Islet of Langerhans (tissue), 1 donor: ENCODE measurements around the gene TTC16.

ENCODE experiments used
- FAIRE-seq: peaks from one replicate; lab custom pipeline; 2011; peaks lifted over from hg19 to GRCh38; lab: Jason Lieb, UNC

The TTC16 gene

DNA sequence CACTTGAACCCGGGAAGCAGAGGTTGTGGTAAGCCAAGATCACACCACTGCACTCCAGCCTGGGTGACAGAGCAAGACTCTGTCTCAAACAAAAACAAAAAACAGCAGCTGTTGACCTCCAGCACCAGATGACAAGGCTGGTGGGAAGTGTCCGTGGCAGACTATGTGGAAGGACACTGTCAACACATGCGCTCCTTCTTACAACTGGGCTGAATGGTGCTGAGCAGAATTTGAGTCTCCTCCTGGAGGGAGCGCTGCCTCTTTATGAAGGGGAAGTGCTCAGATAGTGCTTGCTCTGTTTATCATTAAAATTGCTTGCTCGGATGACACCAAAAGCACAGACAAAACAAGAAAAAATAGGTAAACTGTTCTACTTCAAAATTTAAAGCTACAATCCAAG, 18.3 kb upstream of the TTC16 start:
- FAIRE-seq, result no peak

DNA sequence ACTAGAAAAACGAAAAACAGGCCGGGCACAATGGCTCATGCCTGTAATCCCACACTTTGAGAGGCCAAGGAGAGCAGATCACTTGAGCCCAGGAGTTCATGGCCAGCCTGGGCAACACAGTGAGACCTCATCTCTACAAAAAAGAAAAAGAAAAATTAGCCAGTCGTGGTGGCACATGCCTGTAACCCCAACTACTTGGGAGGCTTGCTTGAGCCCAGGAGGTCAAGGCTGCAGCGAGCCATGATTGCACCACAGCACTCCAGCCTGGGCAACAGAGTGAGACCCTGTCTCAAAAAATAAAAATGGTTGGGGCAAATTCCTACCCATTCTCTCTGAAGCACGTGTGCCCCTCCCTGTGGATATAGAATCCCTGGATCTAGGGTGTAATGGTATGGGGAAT, 17.5 kb upstream of the TTC16 start:
- no peak for FAIRE-seq

DNA sequence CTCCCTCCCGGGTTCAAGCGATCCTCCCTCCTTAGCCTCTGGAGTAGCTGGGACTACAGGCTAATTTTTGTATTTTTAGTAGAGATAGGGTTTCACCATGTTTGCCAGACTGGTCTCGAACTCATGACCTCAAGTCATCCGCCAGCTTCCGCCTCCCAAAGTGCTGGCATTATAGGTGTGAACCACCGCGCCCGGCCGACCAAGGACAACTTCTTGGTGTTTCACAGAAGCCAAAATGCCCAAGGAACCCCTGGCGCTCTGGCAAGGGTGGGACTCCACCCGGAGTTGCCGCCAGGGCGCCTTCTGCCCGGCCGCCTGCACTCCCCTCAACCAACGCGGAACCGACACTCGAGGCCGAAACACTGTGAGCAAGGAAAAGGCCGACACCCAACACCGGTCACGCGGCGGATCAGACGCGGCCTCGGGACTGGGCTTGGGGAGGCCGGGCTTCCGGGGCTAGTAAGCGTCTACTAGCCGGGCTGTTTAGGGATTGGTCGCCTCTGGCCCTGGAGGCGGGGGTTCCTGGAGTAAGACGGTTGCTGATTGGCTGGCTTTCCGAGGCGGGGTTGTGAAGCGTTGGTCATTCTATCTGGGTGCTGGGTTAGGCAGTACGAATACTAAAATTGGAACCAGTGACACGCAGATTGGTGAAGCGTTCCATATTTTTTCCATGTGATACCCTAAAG, 16.8 kb upstream of the TTC16 start:
- FAIRE-seq, result peak; percentile 81

DNA sequence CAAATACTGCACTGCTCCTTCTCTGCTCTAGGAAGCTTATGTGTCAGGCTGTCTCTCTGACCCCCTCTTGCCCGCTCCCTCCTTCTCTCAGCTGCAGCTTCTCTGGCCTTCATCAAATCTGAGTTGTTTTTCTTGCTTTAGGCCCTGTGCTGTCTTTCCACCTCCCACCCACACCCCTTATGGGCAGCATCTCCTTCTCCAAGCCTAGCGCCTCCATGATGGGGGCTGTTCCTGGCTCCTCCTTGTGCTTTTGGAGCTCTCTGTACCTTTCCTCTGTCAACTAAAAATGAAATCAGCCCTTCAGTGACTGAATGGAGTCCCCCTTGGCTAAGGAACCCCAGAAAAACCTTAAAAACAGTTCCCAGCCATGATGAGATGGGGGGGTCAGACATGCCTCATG, 15.7 kb upstream of the TTC16 start:
- no peak for FAIRE-seq

DNA sequence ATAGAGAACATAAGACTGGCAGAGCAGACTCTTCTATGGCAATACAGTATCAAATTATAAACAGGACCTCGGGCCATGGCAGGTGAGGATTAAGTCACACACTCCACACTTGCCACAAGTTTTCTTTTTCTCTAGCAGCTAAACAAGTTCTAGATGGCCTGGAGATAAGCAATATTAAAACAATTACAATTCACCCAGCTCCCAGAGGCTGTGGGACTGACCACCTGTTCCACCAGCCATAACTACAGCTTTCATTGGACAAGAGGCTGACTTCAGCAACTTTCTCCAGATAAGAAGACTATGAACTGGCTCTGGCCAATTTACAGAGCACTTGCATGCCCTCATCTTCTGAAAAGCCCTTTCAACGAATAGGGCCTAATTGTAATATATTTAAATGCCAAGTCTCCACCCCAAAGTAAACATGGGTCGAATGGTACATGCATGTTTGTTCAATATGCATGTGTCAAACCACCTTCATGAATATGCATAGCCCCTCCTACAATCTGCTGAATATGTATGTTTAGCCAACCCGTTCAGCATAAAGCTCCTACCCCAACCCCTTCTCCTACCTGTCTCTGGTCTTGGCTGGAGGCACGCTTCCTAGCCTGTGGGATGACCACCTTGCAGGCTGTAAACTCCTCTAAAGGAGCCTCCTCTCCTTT, 15.2 kb upstream of the TTC16 start:
- FAIRE-seq, result no peak

DNA sequence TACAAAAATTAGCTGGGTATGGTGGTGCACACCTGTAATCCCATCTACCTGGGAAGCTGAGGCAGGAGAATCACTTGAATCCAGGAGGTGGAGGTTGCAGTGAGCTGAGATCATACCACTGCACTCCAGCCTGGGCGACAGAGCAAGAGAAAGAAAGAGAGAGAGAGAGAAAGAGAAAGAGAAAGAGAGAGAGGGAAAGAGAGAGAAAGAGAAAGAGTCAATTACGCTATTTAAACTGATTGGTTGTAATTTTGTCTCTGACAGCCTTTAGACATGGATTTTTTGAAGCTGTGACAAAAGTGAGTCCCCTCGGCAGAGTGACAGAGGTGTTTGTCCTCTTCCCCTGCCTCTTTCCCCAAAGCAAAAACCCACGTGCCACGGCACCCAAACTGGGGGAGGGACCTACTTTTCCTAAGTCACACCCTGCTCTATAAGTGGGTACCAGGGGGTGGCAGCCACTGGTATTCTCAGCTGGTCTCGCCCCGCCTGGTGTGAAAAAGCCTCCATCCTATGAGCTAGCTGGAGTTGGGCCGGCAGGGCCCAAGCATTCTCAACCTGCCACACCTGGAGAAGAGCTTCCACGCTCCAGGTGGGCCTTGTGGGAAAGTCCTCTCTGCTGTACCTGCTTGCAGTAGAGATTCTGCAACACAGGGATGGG, 12.5 kb upstream of the TTC16 start:
- FAIRE-seq, result no peak

DNA sequence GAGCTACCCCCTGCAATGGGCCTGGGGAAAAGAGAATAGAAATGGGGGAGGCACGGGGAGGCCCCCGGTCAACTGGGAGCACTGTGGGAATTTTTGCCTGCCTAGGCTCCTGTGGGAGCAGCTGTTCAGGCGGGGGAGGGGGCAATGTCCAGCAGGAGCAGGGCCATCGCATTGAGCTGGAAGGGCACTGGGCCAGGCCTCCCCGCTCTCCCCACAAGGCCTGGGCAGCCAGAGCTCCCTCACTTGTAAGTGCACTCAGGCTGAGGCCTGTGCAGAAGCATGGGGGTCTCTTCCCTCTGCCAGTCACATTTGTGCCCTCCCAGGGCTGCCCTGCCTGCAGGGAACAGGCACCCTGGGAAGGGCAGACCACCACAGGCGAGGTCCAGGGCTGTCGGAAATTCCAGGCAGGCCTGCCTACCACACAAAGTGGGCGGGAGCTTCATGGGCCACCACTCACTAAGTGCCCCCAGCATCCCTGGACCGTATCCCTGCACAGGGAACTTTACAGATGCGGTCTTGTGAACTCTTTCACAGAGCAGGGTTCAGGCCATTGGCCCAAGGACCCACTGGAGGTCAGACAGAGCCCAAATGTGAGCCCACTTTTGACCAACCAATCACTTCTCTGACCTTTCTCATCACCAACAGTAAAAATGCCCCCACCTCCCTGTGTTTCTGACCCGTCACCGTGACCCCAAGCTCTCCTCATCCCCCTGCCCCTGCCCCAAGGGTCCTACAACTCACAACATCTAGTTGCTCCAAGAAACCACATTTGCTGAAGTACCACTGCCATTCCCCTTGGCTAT, 10.1 kb upstream of the TTC16 start:
- no peak for FAIRE-seq

DNA sequence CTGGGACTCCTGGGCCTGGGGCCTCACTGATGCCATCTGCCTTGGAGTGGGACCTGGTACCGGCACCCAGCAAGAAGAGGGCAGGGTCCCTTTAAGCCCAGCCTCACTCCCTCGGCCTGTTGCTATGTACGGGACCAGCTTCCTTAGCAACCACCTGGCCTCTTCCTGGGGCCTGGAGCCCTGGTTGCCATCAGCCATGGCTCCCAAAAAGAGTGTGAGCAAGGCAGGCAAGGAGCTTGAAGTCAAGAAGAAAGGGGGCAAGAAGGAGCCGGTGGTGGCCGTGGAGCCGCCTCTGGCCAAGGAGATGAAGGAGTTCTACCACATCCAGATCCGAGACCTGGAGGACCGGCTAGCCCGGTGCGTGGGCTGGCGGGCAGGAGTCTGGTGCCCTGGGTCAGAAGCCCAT, 9.0 kb upstream of the TTC16 start, which contains the start of gene CFAP157:
Gene CFAP157, plus strand, starts transcription at position 153 of the 406 bp plus-strand sequence. Its CDS starts 44 bp downstream, at position 197.
- FAIRE-seq, result no peak

DNA sequence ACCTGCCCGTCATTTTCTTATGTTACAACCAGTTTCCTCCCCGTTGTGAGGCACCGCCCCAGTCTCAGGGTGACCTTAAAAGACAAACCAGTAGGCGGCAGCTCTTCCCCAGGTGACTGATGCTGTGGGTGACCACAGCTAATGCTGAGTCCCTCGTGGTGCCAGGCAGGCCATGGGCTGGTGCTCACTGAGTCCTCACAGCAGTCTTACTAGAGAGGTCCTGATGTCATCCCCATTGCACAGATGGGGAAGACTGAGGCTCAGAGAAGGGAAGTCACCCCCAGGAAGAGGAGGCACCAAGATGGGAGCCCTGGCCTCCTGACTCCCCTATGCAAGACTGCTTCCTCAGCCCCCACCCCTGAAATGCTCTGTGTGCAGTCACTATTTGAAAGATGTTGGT, 8.1 kb upstream of the TTC16 start:
- FAIRE-seq, result no peak

DNA sequence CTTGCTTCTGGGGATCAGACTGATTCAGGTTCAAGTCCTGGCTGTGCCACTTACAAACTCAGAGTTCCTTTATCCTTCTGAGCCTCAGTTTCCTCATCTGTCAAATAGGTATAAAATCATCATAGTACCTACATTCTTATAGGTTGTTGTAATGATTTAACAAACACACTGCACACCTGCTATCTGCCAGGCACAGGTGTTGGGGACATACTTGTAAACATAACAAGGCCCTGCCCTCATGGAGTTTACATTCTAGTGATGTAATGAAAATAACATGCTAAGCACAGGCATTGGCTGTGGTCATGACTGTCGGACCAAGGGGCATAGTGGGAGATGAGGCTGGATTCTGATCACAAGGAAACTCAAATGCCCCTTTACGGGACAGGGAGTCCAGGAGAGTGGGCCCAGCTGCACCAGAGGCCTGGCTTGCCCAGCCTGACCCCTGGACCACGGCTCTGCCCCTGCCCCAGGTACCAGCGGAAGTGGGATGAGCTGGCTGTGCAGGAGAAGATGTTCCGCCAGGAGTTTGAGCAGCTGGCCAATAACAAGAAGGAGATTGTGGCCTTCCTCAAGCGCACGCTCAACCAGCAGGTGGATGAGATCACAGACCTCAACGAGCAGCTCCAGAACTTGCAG, 6.8 kb upstream of the TTC16 start:
- no peak for FAIRE-seq

DNA sequence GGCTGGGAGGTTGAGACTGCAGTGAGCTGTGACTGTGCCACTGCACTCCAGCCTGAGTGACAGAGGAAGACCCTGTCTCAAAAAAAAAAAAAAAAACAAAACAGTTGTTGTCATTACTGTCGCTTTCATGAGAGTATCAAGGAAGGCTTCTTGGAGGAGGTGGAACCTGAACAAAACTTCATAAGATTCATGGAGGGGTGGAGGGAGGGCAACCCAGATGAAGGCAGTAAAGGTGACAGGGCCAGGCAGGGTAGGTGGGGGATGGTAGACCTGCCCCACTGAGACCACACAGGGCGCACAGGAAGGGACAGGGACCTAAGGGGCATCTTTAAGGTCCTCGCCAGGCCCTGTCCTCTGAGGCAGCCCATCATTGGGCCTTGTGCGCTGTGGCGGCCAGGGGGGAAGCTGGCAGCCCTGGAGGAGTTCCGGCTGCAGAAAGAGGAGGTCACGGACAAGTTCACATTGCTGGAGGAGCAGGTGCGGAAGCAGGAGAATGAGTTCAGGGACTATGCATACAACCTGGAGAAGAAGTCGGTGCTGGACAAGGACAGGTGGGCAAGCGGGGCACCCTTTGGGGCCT, 5.6 kb upstream of the TTC16 start:
- FAIRE-seq, result no peak

DNA sequence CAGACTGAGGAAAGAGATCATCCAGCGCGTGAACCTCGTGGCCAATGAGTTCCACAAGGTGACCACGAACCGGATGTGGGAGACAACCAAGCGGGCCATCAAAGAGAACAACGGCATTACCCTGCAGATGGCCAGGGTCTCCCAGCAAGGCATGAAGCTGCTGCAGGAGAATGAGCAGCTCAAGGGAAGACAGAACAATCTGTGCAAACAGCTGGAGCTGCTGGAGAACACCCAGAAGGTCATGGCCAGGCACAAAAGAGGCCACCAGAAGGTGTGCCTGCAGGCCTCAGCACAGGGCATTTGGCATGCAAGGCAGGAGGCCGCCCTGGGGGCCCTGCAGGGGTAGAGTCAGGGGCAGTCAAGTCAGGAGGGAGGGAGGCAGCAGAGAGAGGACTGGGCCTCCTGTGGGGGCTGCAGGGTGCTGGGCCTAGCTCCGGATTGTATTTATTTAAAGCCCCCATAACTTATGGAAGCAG, 4.6 kb upstream of the TTC16 start:
- FAIRE-seq, result no peak

DNA sequence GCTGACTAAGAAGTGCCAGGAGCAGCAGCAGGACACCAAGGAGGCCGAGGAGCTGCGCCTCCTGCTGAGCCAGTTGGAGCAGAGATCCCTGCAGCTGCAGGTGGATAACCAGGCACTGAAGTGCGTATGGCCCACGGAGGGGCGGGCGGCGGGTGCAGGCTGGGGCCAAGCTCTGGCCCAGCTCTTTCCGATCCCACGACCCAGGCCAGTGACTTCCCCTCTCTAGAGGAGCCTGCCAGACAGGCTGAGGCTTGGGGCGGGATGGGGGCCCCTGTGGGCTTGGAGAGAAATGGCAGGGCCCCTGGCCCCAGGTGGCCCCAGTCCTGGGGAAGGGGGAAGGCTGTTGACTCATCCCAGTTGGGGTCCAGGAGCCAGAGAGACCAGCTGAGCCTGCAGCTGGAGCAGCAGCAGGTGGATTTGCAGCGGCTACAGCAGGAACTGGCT, 4.0 kb upstream of the TTC16 start:
- FAIRE-seq, result no peak

DNA sequence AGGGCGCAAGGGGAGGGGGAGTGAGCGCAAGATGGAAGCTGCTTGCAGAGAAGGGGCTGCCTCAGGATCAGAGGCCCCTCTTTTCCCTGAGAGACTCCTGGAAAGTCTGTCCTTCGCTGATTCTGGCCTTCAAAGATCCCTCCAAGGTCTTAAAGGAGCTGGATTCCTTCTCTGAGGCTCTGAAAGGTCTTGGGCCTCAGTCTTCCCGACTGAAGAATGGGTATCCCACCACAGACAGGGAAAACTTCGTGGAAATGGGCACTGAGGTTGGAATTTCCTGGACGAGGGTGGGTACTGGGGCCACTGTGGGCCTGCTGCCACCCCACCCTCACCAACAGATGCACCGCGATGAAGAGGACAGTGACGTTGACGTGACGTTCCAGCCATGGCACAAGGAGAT, 3.5 kb upstream of the TTC16 start:
- no peak for FAIRE-seq

DNA sequence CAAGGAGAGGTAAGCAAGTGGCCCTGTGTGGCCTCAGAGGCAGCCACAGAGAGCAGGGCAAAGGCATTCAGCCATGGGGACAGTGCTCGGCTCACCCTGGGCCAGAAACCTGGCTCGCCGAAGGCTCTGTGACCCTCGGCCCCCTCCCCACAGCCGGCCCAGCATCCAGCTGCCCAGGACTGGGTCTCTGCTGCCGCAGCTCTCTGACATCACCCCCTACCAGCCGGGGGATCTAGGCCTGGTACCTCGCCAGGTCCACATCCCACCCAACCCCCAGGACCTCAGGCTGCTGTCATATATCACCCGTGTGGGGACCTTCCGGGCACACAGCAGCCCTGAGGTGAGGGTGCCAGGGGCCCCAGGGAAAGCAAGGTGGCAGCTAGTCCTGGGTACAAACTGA, 3.0 kb upstream of the TTC16 start:
- FAIRE-seq, result no peak

DNA sequence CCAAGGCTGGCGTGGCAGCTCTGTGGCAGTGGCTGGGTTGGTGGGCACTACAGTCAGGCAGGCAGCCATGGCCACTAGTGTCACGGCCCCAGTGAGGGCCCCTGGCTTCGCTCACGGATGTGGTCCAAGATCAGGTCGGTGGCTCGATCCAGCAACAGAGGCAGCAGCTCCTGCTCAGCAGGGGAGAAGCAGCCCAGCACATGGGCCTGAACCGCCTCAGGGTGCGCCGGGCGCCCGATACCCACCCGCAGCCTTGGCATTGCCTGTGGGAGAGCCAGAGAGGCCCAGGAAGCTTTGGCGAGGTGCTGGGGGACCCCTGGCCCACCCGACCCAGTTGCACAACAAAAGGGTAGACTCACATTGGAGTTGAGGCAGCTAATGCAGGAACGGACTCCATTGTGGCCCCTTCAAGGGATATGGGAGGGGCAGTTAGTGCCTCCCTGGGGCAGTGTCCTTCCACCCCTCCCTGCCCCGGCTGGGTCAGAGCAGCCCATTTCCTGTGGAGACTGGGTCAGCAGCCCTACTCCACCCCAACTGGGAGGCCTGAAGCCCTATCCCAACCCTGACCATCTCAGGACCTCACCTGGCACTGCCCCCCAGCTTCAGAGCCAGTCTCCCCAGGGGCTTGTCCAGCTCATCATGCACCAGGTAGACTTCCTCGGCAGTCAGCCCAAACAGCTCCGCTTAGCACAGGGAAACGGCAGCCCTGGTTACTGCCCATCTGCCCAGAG, 1.7 kb upstream of the TTC16 start:
- FAIRE-seq, result no peak

DNA sequence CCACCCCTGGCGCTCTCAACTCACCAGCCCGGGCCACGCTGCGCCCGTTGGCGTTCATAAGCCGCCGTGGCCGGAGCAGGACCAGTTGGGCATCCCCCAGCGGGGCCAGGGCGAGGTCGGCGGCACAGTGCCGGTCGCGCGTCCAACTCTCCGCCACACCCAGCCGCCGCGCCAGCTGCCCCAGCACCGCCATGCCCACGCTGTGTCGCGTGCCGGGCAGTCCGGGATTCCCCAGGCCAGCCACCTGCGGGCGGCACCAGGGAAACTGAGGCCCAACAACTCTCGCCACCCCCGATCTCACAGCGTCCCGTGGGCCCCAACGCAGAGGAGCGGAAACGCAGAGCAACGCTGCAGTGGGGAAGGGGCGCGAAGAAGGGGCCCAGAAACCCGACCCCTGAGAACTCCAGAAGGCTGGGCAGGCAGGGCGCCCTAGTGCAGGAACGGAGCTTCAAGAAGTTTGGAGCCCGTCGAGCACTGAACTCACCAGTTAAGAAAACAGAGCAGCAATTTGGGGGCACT, 869 bp upstream of the TTC16 start:
- no peak for FAIRE-seq

DNA sequence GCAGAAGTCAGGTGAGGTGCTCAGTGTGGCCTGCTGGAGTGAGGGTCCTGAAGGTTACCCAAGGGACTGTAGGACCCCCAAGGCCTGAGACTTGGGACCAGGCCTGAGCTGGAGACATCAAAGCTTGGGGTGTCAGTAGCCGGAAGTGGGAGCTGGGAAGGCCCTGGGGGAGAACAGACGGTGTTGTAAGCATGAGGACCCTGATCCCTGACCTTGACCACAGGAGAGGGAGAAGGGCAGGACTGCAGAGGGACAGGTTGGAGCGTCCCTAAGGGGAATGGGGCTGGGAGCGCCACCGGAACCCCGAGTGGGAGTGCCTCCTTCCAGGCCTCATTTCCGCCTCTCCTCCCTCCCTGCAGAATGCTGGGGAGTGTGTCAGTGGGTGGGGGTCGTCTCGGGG, 533 bp downstream of the TTC16 start:
- FAIRE-seq, result no peak

DNA sequence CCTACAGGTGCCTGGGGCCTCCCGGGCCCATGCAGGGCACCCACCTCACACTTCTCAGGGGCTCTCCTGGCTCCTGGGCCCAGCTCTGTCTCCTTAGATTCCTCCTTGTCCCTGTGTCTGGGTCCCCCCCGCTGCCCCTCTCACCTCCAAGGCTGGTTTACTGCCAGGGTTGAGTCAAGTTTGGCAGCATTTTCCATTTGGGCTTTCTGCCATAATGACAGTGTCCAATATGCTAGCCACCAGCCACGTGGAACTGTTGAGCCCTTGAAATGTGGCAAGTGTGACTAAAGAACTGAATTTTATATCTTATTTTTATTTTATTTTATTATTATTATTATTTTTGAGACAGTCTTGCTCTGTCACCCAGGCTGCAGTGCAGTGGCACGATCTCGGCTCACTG, 1.9 kb downstream of the TTC16 start:
- FAIRE-seq, result no peak

DNA sequence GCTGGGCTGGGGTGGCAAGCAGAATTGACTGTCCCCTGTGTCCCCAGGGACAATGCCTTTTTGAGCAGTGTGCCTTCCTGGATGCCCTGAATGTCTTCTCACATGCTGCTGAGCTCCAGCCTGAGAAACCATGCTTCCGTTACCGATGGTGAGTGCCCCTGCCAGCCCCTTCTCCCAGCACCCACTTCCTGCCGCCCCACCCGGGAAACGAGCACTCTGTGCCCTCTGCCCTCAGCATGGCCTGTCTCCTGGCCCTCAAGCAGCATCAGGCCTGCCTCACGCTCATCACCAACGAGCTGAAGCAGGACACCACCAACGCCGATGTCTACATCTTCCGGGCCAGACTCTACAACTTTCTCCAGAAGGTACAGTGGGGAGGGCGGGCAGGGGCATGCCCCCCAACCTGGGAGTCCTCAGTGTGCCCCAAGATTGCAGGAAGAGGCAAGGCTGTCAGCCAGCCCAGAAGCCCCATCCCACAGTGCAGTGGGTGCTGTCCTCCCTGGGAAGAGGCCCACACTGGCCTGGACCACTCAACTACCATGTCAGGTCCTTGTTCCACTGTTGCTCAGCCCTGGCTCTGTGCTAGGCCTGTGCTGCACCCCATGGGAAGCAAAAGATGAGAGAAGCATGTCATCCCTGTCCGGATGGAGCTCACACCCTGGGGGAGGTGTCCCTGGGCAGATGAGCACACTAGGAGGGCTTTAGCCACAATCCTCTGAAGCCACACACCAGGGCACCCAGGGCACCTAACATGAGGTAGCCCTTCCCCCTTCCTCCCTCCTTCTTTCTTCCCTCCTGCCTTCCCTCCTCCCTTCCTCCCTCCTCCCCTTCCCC, 4.4 kb downstream of the TTC16 start:
- no peak for FAIRE-seq
